Loucy (cell line): ENCODE data around the gene SERAC1.
A peak's percentile ranks its signal among the peaks of the same experiment; 100 is the strongest.

ENCODE experiments used
- CTCF ChIP-seq: fragments of 200-600 bp; sonication (generic); conservative IDR thresholded peaks from 2 replicates; pipeline ENCODE4 v1.5.1; 2014; ENCODE audit warnings: mild to moderate bottlenecking, antibody characterized with exemption, low read length
- EZH2phosphoT487 ChIP-seq: fragments of 200-600 bp; IDR thresholded peaks from 2 replicates; pipeline ENCODE4 v1.6.1; 2018; ENCODE audit warnings: antibody characterized with exemption, mild to moderate bottlenecking, moderate library complexity, borderline replicate concordance

DNA sequence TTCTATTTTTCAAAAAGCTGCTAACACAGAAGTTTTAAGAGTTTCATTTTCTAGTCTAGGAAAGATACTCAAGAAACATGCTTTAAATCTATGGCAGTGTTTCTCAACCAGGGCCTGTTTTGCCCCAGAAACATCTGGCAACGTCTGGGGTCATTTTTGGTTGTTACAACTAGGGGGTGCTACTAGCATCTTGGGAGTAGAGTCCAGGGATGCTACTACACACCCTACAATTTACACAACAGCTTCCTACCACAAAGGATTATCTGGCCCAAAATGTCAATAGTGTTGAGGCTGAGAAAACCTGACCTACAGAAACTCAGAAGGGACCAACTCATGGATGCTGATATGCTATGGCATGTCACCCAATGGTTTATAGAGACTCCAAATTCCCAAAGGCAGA is 24.4 kb downstream of the SERAC1 start:
- TF ChIP-seq CTCF (peak; percentile 65), EZH2phosphoT487 (no peak)
